ENCODE measurements around the gene ZNF559. TPM values are rescaled to one million over a fixed set of nuclear protein-coding genes. Genes with fewer than 3 reads are reported as not detected.

Gene ZNF559
- total RNA-seq, result 7.3 and 9.0 TPM in 2 replicates

GRCh38 chr19:9323919-9324583, at the start of gene ZNF559:
Gene ZNF559, plus strand, starts transcription at chr19:9324179. Its CDS starts 14,371 bp downstream, at chr19:9338550.

GRCh38 chr19:9309139-9309973, 14.6 kb upstream of the ZNF559 start, which contains the start of gene ZNF699:
Gene ZNF699, minus strand, starts transcription at chr19:9309838. Its CDS starts 4,719 bp downstream, at chr19:9305119.

GRCh38 chr19:9362905-9363304, 38.9 kb downstream of the ZNF559 start, which contains the start of gene ZNF177:
Gene ZNF177, plus strand, starts transcription at chr19:9363013. Its CDS starts 15,299 bp downstream, at chr19:9378312.

Other genes with a start within 250 kb of the ZNF559 start
- gene OR1M1, start 237.1 kb upstream of the ZNF559 start, total RNA-seq, result not detected in 2 replicates
- not detected in 2 replicates for gene OR7G2, start 216.7 kb upstream of the ZNF559 start, total RNA-seq
- not detected in 2 replicates for gene OR7G1, start 208.4 kb upstream of the ZNF559 start, total RNA-seq
- gene OR7G3, start 197.2 kb upstream of the ZNF559 start, total RNA-seq, result not detected in 2 replicates
- 16.9 and 18.8 TPM in 2 replicates for gene ZNF317, start 183.8 kb upstream of the ZNF559 start, total RNA-seq
- gene OR7D2, start 145.2 kb upstream of the ZNF559 start, total RNA-seq, result not detected in 2 replicates
- gene OR7D4, start 104.6 kb upstream of the ZNF559 start, total RNA-seq, result not detected in 2 replicates
- gene OR7E24, start 73.2 kb upstream of the ZNF559 start, total RNA-seq, result not detected in 2 replicates
- gene ZNF699, start 14.3 kb upstream of the ZNF559 start, total RNA-seq, result 5.9 and 7.3 TPM in 2 replicates
- 0.73 and 0.78 TPM in 2 replicates for gene ZNF177, start 38.8 kb downstream of the ZNF559 start, total RNA-seq
- 6.8 and 7.7 TPM in 2 replicates for gene ZNF266, start 111.4 kb downstream of the ZNF559 start, total RNA-seq
- gene ZNF560, start 174.4 kb downstream of the ZNF559 start, total RNA-seq, result 0.20 TPM in 1 of 2 replicates, not detected in the other
- 15.8 and 17.6 TPM in 2 replicates for gene ZNF426, start 214.5 kb downstream of the ZNF559 start, total RNA-seq